Measurements from ENCODE around the gene HOOK1. TPM values are rescaled to one million over a fixed set of nuclear protein-coding genes. Genes with fewer than 3 reads are reported as not detected.

HOOK1 gene
- total and polyA plus RNA-seq, 2 experiments from 2014 or later, result 10.4 to 12.9 TPM

- Histone ChIP-seq H3K27ac (peak overlapping the region; percentile 35), H3K36me3 (no peaks in the 10 kb centered on the region), H3K4me3 (no peak overlapping the region), H3K9me3 (ENCODE audit: low read depth) (no peaks in the 10 kb centered on the region), H3K27me3 (no peaks in the 10 kb centered on the region), H3K4me1 (ENCODE audit: low read depth) (peaks cover 19% of the 10 kb centered on the region)
- TF ChIP-seq CTCF (IDR thresholded peaks at IDR 0.05; ENCODE audit: low read depth, low read length), result no peak
- DNase-seq (ENCODE audit: low read depth in 1 of 2, low spot score in 1 of 2), result no peak
Observed at GRCh38 chr1:59768792-59769735, 45.7 kb upstream of the HOOK1 start.

GRCh38 chr1:59769736-59770095, 45.0 kb upstream of the HOOK1 start:
- no peaks in the 10 kb centered on the region for H3K9me3 ChIP-seq (ENCODE audit: low read depth)
- H3K4me3 ChIP-seq, result no peak overlapping the region
- DNase-seq (ENCODE audit: low read depth in 1 of 2, low spot score in 1 of 2), result no peak
- no peaks in the 10 kb centered on the region for H3K27me3 ChIP-seq
- H3K36me3 ChIP-seq, result no peaks in the 10 kb centered on the region
- H3K4me1 ChIP-seq (ENCODE audit: low read depth), result peaks cover 19% of the 10 kb centered on the region
- TF ChIP-seq CTCF (IDR thresholded peaks at IDR 0.05; ENCODE audit: low read depth, low read length), result no peak
- no peak overlapping the region for H3K27ac ChIP-seq

- Histone ChIP-seq H3K27me3 (no peaks in the 10 kb centered on the region), H3K27ac (no peak overlapping the region), H3K9me3 (ENCODE audit: low read depth) (no peaks in the 10 kb centered on the region), H3K4me1 (ENCODE audit: low read depth) (peaks cover 16% of the 10 kb centered on the region), H3K36me3 (no peaks in the 10 kb centered on the region), H3K4me3 (no peak overlapping the region)
- no peak for DNase-seq (ENCODE audit: low read depth in 1 of 2, low spot score in 1 of 2)
- TF ChIP-seq CTCF (IDR thresholded peaks at IDR 0.05; ENCODE audit: low read depth, low read length), result no peak
Observed at GRCh38 chr1:59771361-59771760, 43.4 kb upstream of the HOOK1 start.

- H3K36me3 ChIP-seq, result no peaks in the 10 kb centered on the region
- H3K4me1 ChIP-seq (ENCODE audit: low read depth), result no peaks in the 10 kb centered on the region
- H3K27ac ChIP-seq, result no peak overlapping the region
- DNase-seq (ENCODE audit: low read depth in 1 of 2, low spot score in 1 of 2), result no peak
- no peaks in the 10 kb centered on the region for H3K9me3 ChIP-seq (ENCODE audit: low read depth)
- H3K4me3 ChIP-seq, result no peak overlapping the region
- TF ChIP-seq CTCF (IDR thresholded peaks at IDR 0.05; ENCODE audit: low read depth, low read length), result no peak
- H3K27me3 ChIP-seq, result no peaks in the 10 kb centered on the region
Observed at GRCh38 chr1:59775480-59775879, 39.3 kb upstream of the HOOK1 start.

DNA sequence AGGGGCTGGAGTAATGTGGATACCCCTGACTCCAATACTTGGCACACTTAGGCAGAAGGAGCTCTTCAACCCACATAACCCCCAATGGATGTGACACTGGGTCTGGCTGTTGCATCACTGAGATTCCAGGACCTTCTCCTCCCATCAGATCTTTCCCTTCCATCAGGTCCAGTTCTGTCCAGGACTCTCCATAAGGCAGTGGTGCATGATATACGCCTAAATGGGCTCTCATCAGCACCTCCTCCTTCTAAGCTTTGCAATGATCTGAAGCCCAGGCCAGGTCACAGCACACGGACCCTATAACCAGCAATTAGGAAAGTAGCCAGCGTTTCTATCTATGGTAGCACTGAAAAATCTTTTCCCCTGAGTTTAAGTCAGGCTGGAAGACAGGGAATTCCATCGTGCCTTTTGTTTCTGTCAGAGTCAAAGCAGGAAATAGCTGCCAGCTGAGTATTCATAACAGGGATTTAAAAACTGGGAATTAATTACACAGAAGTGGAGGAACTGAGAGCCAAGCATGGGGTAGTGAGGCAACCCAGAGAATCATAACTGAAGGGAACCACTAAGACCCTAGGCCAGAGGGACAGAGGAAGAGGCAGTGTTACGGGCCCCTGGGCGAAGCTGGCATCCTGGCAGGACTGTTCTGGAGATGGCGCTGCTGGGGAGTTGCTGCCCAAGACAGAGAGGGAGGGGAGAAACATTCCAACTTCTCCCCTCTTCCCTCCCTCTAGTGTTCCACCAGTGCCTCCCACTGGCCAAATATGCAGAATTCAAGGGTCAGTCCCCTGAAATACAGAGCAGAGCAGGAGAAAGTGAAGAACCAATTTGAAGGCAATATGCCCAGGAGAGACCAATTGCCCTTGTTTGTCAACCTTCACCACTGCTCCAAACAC, 37.5 kb upstream of the HOOK1 start:
- Histone ChIP-seq H3K9me3 (ENCODE audit: low read depth) (no peaks in the 10 kb centered on the region), H3K4me1 (ENCODE audit: low read depth) (no peaks in the 10 kb centered on the region), H3K36me3 (no peaks in the 10 kb centered on the region), H3K27ac (no peak overlapping the region), H3K4me3 (no peak overlapping the region), H3K27me3 (no peaks in the 10 kb centered on the region)
- DNase-seq (ENCODE audit: low read depth in 1 of 2, low spot score in 1 of 2), result peak in 1 of 2 donors; percentile 26
- peak; percentile 12 for TF ChIP-seq CTCF (IDR thresholded peaks at IDR 0.05; ENCODE audit: low read depth, low read length)

Data from cardiac muscle cell (in vitro differentiated cells and primary cell).